Measurements from ENCODE around the gene TRMT44.
"Not testable (repeated sequence)": the region's sequence is repeated elsewhere in the genome, so short reads cannot be mapped to it uniquely, and the experiment has no call there.

The TRMT44 gene

GRCh38 chr4:8497762-8498161 is 57.2 kb downstream of the TRMT44 start:
- DNase-seq: no peak

GRCh38 chr4:8500966-8501365 is 60.4 kb downstream of the TRMT44 start:
- DNase-seq: no peak

DNA sequence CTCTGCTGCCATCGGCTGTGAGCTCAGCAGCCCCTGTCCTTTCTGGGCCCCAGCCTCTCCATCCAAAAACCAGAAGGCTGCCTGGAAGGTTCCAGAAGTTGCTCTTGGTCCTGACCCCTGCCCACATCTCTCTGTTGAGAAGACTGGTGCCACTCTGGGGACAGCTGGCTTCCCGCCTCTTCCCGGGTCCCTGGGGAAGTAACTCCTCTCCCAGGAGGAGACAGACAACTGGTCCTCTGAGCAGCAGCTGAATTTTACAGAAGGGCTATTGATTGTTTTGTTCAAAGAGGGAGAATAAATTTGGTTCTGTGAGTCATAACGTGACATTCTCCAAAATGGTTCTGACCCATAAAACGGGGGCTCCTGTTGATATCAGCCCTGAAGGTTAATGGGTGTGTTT is 61.2 kb downstream of the TRMT44 start:
- no peak for DNase-seq

- DNase-seq: no peak
Observed at GRCh38 chr4:8502371-8502770, 61.8 kb downstream of the TRMT44 start.

GRCh38 chr4:8502836-8503585 is 62.4 kb downstream of the TRMT44 start:
- DNase-seq: no peak

DNA sequence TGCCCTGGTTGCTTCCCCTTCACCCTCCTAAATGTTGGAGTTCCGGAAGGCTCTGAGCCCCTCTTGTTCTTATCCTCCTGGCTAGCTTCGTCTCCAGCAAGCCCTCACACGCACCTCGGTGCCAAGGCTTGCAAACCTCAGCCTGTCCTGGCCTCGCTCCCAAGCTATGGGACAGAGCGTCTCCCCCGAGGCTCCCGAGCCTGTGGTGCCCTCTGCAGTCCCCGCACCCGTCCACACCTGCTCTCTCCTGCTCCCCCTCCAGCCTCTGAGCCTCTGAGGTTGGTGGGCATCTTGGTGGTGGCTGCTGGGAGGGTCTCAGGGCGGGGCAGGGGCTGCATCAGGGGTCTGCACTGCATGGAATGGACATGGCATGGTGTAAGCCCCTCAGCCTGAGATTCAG is 63.2 kb downstream of the TRMT44 start:
- DNase-seq: no peak

DNA sequence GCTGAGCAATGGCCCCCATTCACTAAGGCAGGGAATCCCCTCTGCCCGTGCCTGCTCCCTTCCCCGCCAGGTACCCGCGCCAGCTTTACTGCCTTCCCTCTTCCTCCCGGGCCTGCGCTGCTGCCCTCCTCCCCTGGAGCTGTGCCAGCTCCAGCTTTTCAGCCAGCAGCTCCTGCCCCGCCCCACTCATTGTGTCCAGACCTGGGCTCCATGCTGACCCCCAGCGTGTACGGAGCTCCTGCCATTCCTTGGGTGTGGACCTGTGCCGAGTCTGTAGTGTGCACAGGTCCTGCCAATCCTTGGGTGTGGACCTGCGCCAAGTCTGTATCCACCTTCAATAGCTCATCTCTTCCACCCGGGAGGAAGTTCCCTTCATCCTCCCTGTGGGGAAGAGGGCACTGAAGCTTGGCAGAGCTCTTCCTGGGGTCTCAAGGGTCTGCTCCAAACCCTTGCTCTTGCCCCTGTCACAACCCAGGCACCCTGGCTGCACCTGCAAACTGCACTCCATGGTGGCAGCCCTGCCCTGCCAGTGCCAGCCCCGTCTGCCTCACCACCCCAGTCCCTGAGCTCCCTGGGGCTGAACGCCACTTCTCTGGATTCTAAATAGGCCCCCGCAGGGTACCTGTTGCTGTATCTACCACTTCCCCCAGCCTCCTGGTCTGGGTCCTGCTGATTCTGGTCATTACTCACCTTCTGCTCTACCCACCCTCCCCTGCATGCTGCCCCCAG is 63.9 kb downstream of the TRMT44 start:
- DNase-seq: no peak

DNA sequence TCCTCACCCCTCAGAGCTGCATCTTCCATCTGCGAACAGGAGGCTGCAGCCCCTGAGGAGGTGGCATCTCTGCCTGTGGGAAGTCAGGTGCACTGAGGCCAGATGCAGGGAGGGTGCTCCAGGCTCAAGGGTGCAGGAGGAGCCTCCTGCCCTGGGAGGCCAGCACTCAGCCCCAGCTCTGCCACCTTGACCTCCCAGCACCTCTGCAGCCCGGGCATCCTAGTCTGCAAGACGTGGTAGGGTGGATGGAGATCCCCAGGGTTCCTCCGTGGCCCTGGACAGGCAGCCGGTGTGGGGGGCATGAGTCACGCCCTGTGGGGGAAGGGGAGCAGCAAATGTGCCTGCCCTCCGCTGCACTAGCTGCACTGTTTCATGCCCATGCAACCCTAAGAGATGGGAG is 64.7 kb downstream of the TRMT44 start:
- DNase-seq: no peak

- no peak for DNase-seq
Observed at GRCh38 chr4:8506006-8506372, 65.4 kb downstream of the TRMT44 start.

GRCh38 chr4:8506373-8507195 is 66.0 kb downstream of the TRMT44 start:
- DNase-seq: no peak

GRCh38 chr4:8507196-8507570 is 66.6 kb downstream of the TRMT44 start:
- no peak for DNase-seq

DNA sequence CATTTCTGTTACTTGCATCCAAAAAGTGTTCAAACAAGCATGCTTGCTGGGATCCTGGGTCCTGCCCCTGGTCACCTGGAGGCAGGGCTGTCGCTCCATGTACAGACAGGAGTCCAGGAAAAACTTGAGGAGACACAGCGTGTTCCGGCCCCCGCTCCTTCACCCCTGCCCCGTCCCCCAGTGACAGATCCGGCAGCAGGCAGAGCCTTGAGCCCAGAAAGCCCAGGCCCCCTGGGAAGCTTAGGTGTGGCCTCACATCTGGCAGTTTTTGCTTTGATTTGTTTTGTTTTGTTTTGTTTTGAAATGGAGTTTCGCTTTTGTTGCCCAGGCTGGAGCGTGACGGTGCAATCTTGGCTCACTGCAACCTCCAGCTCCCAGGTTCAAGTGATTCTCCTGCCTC is 67.0 kb downstream of the TRMT44 start:
- DNase-seq: no peak

DNA sequence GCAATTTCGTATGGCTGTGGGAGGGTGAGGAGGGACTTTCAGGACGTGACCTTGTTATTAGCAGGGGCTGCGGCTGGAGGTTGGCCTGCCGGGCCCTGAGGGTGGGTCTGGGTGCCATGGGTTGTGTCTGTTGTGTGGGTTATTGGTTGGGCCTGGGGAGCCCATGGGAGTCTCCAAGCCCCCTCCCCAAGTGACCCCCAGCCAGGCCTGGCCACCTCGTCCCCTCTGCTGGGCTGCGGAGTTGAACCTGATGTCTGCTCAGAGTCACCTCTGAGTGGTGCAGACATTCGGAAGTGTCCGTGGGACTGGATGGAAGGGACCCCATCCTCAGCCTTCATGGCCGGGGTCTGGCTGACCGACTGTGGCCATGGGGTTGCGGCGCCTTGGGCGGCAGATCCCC is 67.7 kb downstream of the TRMT44 start:
- no peak for DNase-seq

DNA sequence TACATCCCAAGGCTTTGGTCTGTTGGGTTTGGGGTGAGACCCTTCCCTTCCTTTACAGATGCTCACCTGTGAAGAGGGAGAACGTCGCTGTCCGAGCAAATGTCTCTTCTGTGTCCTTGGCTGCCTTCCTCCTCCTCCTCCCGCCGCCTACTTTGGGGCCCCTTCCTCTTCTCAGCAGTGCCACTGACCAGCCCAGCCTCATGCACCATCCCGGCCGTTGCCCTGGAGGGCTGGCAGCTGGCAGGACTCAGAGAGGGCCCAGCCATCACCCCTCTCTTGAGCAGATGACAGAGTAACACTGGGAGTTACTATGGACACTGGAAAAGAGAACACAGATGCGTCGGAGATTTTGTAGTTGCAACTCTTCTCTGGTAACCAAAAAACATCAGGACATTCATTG is 68.2 kb downstream of the TRMT44 start:
- no peak for DNase-seq

- DNase-seq: no peak
Observed at GRCh38 chr4:8509311-8509950, 68.9 kb downstream of the TRMT44 start.

- DNase-seq: no peak
Observed at GRCh38 chr4:8510191-8510590, 69.6 kb downstream of the TRMT44 start.

GRCh38 chr4:8510611-8511285 is 70.2 kb downstream of the TRMT44 start:
- DNase-seq: no peak

GRCh38 chr4:8512510-8512909 is 71.9 kb downstream of the TRMT44 start:
- no peak for DNase-seq

DNA sequence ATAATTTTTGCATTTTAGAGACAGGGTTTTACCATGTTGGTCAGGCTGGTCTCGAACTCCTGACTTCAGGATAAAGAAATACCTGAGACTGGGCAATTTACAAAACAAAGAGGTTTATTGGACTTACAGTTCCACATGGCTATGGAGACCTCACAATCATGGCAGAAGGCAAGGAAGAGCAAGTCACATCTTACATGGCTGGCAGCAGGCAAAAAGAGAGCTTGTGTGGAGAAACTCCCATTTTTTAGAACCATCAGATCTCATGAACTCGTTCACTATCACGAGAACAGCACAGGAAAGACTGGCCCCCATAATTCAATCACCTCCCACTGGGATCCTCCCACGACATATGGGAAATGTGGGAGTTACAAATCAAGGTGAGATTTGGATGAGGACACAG is 72.5 kb downstream of the TRMT44 start:
- DNase-seq: not testable (repeated sequence)

DNA sequence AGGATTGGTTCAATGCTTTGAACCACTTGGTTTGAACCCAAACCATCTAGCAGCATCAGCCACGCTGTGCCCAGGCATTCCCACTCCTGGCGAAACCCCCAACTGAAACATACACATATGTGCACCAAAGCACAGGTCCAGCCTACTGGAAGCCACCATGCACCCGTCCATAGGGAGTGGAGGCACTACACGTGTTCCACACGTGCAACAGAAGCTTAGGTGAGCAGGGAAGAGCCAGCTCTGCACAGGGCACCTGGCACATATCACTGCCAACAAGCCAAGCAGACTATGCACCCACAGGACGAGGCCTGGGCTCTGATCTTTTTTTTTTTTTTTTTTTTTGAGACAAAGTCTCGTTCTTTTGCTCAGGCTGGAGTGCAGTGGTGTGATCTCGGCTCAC is 73.4 kb downstream of the TRMT44 start:
- DNase-seq: no peak

DNA sequence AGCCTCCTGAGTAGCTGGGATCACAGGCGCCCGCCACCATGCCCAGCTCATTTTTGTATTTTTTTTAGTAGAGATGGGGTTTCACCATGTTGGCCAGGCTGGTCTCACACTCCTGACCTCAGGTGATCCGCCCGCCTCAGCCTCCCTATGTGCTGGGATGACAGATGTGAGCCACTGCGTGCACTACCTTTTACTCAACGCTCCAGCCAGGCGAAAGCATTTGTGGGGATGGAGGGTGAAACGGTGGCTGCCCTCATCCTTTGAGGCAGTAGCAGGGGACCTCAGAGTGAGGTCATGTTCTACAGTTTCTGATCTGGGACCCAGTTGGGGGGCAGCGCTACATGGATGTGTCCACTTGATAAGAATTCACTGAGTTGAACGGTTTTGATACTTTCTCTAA is 73.8 kb downstream of the TRMT44 start:
- no peak for DNase-seq

DNA sequence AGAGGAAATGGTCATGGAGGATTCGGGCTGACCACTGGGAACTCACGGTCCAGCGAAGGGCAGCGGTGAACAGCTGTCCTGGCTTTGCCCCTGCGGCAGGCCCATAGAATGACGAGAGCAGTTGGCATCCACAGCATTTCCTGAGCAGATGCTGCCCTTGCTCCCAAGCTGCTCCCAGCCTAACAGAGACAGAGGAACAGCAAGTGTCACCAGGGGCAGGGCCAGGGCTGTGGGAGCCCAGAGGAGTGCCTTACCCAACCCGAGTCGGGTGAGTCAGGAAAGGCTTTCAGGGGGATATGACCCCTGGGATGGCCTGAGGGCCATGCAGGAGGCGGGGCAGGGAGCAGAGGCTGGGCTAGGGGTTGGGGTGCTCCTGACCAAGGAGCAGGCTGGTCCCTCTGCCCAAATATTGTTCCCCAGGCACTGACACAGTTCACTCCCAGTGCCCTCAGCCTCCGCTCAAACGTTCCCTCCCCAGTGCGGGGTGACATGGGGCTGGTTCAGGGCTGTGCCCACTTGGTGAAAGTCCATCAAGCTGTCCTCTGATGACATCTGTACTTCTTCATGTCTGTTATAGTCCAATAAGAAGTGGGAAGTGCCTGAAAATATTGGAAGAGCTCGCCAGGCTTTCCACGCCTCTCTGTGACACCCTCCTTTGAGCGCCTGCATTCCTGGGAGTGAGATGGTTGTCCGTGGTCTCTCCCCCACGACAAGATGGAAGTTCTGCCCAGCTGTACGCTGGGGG is 74.9 kb downstream of the TRMT44 start:
- no peak for DNase-seq

Data from effector CD4-positive, alpha-beta T cell (primary cell).